RWPE1 (cell line): ENCODE measurements around the gene INCA1.
A peak's percentile ranks its signal among the peaks of the same experiment; 100 is the strongest.

Experiments
- CTCF ChIA-PET: fragments of 350-600 bp; sonication (Branson Sonifier 250); formaldehyde crosslinking; extraction: SDS; loops from one replicate; lab custom pipeline; 2021; lab: Yijun Ruan, JAX
- POLR2A ChIA-PET: fragments of 400-600 bp; formaldehyde crosslinking; extraction: SDS; loops from one replicate; lab custom pipeline; 2020; ENCODE audit warnings: antibody characterized with exemption; ENCODE audit not compliant: low non-redundant PET; lab: Yijun Ruan, JAX
- DNase-seq: peaks from one replicate; pipeline ENCODE4 v3.0.0; 2012; ENCODE audit warnings: low spot score
- H3K27ac ChIP-seq: fragments of 450-650 bp; 2 replicates; pipeline ENCODE4 v1.5.1; 2017
- CTCF ChIP-seq: fragments of 450-650 bp; conservative IDR thresholded peaks from 2 replicates; pipeline ENCODE4 v1.5.1; 2017; ENCODE audit warnings: low read depth, mild to moderate bottlenecking

Gene INCA1

GRCh38 chr17:4940555-4941318 lies 56.6 kb downstream of the INCA1 start:
- POLR2A ChIA-PET: interaction anchor here (0.7 to 2.6 kb wide), 6 partner anchors 8 to 150 kb away, joined by 3 to 18 read pairs (median 5); partner anchors contain the start of genes INCA1, KIF1C, PFN1 and PSMB6
- TF ChIP-seq CTCF: no peak
- H3K27ac ChIP-seq: peak overlapping the region; percentile 98
- CTCF ChIA-PET: interaction anchor here (1.0 kb wide), 1 partner anchor 32 kb away, joined by 9 read pairs; no protein-coding TSS in a partner anchor
- DNase-seq: peak; percentile 87

DNA sequence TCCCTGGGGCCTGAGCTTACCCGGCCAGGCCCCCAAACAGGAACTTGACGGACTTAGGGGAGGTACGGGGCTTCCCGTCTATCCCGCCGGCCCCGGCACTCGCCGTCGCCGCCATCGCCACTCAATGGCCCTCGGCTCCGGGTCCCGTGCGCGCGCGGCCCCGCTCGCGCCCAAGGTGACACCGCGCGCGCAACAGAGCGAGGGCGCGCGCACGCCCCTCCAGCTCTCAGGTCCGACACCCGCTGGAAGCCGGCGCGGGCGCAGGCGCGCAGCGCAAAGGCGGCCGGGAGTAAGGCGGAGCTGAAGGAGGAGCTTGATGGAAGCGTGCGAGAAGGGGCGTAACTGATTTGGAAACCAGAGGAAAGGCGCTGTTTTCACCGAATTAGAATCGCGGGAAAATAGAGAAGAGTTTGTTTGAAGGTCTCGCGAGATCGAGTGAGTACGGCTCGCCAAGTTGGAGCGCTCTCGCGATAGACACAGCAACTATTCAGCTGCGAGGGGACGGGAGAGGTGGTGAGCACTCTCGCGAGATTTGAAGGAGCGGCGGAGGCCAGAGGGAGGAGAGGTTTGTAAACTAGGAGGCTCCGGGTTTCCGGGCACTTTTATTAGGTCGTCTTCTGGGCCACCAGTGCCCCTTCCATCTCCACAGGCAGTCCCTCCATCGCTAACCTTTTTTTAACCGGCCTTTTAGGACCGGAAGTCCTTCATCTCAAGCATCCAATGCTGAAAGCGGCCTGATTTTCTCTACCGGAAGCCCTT lies 57.3 kb downstream of the INCA1 start, which contains the start of the genes RNF167 and SLC25A11:
TSS of gene RNF167 (plus strand) at position 473 of the 759 bp plus-strand sequence. CDS start 642 bp downstream, outside the sequence.
TSS of gene SLC25A11 (minus strand) at position 251 of the 759 bp plus-strand sequence. CDS start at position 115, 136 bp downstream.
- no peak for TF ChIP-seq CTCF
- H3K27ac ChIP-seq: peak within 1 kb of the TSS; percentile 98
- CTCF ChIA-PET: interaction anchor here (0.6 to 1.0 kb wide), 3 partner anchors 31 to 50 kb away, joined by 3 to 9 read pairs (median 4); partner anchors contain the start of gene CAMTA2
- peak; percentile 98 for DNase-seq
- POLR2A ChIA-PET: interaction anchor here (0.6 to 2.6 kb wide), 7 partner anchors 9 to 149 kb away, joined by 3 to 18 read pairs (median 4); partner anchors contain the start of genes INCA1, KIF1C, PFN1 and PSMB6

- CTCF ChIA-PET: interaction anchor here (0.6 to 1.0 kb wide), 3 partner anchors 31 to 51 kb away, joined by 3 to 9 read pairs (median 4); partner anchors contain the start of gene CAMTA2
- no peak for DNase-seq
- no peak for TF ChIP-seq CTCF
- peak overlapping the region; percentile 98 for H3K27ac ChIP-seq
- POLR2A ChIA-PET: interaction anchor here (0.6 to 2.6 kb wide), 7 partner anchors 9 to 149 kb away, joined by 3 to 18 read pairs (median 4); partner anchors contain the start of genes INCA1, KIF1C, PFN1 and SPAG7
These were observed 57.9 kb downstream of the INCA1 start for GRCh38 chr17:4939546-4939795.

GRCh38 chr17:4938688-4939545 lies 58.4 kb downstream of the INCA1 start:
- POLR2A ChIA-PET: interaction anchor here (0.8 to 2.6 kb wide), 4 partner anchors 28 to 59 kb away, joined by 3 to 18 read pairs (median 7); partner anchors contain the start of genes INCA1, KIF1C and SPAG7
- H3K27ac ChIP-seq: peak overlapping the region; percentile 98
- no peak for DNase-seq
- TF ChIP-seq CTCF: no peak
- CTCF ChIA-PET: interaction anchor here (0.6 to 1.3 kb wide), 2 partner anchors 30 to 49 kb away, joined by 3 to 7 read pairs; partner anchors contain the start of gene CAMTA2
